GM18520 (cell line): ENCODE data around the gene ZBTB7C.

Experiments used
- ATAC-seq: cut with Tn5 transposase; IDR thresholded peaks from one replicate; pipeline ENCODE4 v1.9.1; 2021; ENCODE audit not compliant: unreplicated experiment

Gene ZBTB7C

GRCh38 chr18:48018851-48019250 lies 390.3 kb downstream of the ZBTB7C start:
- ATAC-seq: no peak

- ATAC-seq: no peak
Measured at GRCh38 chr18:48017635-48018034, 391.5 kb downstream of the ZBTB7C start.

GRCh38 chr18:48013162-48013561 lies 396.0 kb downstream of the ZBTB7C start:
- ATAC-seq: no peak

- ATAC-seq: no peak
Measured at GRCh38 chr18:48011926-48012465, 397.2 kb downstream of the ZBTB7C start.

- no peak for ATAC-seq
Measured at GRCh38 chr18:48010264-48010663, 398.9 kb downstream of the ZBTB7C start.

GRCh38 chr18:48009116-48009745 lies 400.0 kb downstream of the ZBTB7C start:
- no peak for ATAC-seq

- ATAC-seq: no peak
Measured at GRCh38 chr18:48007955-48008701, 401.1 kb downstream of the ZBTB7C start.

- ATAC-seq: no peak
Measured at GRCh38 chr18:48007381-48007780, 401.8 kb downstream of the ZBTB7C start.

- ATAC-seq: no peak
Measured at GRCh38 chr18:48006415-48007175, 402.6 kb downstream of the ZBTB7C start.

GRCh38 chr18:48004577-48004976 lies 404.6 kb downstream of the ZBTB7C start:
- no peak for ATAC-seq

GRCh38 chr18:48003426-48004349 lies 405.5 kb downstream of the ZBTB7C start:
- no peak for ATAC-seq

- no peak for ATAC-seq
Measured at GRCh38 chr18:48002933-48003365, 406.2 kb downstream of the ZBTB7C start.

GRCh38 chr18:48000701-48001100 lies 408.5 kb downstream of the ZBTB7C start:
- no peak for ATAC-seq

- ATAC-seq: no peak
Measured at GRCh38 chr18:47999801-48000248, 409.4 kb downstream of the ZBTB7C start.

GRCh38 chr18:47997338-47997780 lies 411.8 kb downstream of the ZBTB7C start:
- no peak for ATAC-seq

GRCh38 chr18:47996091-47996541 lies 413.1 kb downstream of the ZBTB7C start:
- ATAC-seq: no peak

- no peak for ATAC-seq
Measured at GRCh38 chr18:47995654-47996053, 413.5 kb downstream of the ZBTB7C start.

GRCh38 chr18:47993409-47993808 lies 415.8 kb downstream of the ZBTB7C start:
- ATAC-seq: no peak

- no peak for ATAC-seq
Measured at GRCh38 chr18:47992976-47993375, 416.2 kb downstream of the ZBTB7C start.

GRCh38 chr18:47992266-47992665 lies 416.9 kb downstream of the ZBTB7C start:
- ATAC-seq: no peak
